Measurements from ENCODE around the gene NPRL2.
A peak's percentile ranks its signal among the peaks of the same experiment; 100 is the strongest.

DNA sequence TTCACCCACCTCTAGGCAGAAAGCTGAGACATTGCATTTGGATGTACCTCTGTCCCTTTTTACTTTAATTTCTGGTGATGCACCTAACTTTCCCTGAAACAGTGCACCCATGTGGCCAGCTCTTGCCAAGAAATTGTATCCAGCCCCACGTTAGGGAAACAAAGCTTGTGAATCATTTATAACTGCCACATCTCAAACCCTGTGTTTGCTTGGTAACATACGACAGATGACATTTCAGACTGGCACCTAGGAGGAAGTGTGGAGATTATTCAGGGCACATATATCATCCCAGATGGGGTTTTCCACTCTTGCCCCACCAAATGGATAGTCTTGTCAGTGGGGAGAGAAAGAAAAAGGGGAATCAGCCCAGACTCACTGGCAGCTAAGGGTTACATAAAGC is 2.2 kb upstream of the NPRL2 start:
- TF ChIP-seq, protein P1, sequence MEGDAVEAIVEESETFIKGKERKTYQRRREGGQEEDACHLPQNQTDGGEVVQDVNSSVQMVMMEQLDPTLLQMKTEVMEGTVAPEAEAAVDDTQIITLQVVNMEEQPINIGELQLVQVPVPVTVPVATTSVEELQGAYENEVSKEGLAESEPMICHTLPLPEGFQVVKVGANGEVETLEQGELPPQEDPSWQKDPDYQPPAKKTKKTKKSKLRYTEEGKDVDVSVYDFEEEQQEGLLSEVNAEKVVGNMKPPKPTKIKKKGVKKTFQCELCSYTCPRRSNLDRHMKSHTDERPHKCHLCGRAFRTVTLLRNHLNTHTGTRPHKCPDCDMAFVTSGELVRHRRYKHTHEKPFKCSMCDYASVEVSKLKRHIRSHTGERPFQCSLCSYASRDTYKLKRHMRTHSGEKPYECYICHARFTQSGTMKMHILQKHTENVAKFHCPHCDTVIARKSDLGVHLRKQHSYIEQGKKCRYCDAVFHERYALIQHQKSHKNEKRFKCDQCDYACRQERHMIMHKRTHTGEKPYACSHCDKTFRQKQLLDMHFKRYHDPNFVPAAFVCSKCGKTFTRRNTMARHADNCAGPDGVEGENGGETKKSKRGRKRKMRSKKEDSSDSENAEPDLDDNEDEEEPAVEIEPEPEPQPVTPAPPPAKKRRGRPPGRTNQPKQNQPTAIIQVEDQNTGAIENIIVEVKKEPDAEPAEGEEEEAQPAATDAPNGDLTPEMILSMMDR (conservative IDR thresholded peaks at IDR 0.05; ENCODE audit: low read length), result peak; percentile 71
- TF ChIP-seq EZH2phosphoT487 (IDR thresholded peaks at IDR 0.05; ENCODE audit: borderline replicate concordance, low read depth, low read length), result no peak
